HPDE6-E6E7 (cell line): ENCODE results near the gene C19orf12.
"Not testable (repeated sequence)": the region's sequence is repeated elsewhere in the genome, so short reads cannot be mapped to it uniquely, and the experiment has no call there.

ENCODE experiments used
- DNase-seq: peaks from one replicate; pipeline ENCODE4 v3.0.0; 2011; ENCODE audit warnings: missing footprints; ENCODE audit errors: extremely low spot score

Gene C19orf12

DNA sequence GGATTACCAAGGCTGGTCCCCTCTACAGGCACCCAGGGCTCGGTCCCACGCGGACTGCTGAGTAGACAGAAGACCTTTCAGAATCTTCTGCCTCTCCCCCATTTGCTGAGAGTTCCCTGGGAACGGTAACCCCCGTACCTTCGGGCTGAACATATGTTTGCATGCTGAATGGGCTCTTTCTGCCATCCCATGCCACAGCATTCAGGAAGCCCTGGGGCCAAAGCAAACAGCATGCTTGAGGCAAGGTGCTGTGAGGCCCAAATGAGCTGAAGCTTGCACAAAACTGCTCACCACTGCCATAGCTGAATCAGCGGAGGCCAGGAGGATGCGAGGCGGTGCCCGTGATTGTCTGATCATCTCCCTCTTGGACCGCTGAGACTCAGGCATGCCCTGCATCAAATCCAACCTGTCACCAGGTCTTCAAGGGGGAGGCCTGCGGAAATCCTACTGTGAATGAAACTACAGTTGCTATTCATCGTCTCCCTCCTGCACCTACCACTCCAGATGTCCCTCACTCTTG lies 16.3 kb upstream of the C19orf12 start:
- no peak for DNase-seq

DNA sequence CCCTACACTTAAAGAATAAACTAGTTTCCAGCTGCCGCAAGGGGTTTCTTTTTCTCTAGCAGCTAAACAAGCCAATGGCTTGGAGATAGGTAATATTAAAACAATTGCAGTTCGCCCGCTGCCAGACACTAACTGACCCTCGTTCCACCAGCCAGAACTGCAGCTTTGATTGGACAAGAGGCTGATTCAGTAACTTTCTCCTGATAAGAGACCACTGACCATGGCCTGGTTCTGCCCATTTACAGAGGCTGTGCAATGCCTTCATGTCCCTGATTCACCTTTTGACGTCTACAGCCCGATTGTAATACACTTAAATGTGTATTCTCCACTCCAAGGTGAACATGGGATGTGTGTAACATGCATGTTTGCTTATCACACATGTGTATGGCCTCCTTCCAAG lies 12.8 kb upstream of the C19orf12 start:
- DNase-seq: no peak

DNA sequence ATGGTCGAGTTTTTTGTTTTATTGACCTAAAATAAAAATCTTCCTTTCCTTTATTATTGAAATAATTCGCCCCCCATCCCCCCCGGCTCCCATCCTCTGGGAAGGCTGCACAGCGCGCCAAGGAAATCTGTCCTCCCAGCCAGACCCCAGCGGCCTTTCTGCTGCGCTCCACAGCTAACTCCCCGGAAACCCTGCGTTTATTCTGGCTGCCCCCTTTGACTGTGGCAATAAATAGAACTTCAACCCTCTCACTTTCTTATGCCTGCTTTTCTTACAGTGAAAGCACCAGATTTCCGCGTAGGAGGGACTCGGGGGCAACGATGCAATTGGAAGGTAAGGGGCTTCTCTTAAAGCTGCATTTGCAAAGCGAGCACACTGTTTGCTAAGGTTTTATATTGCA lies 9.7 kb upstream of the C19orf12 start:
- no peak for DNase-seq

DNA sequence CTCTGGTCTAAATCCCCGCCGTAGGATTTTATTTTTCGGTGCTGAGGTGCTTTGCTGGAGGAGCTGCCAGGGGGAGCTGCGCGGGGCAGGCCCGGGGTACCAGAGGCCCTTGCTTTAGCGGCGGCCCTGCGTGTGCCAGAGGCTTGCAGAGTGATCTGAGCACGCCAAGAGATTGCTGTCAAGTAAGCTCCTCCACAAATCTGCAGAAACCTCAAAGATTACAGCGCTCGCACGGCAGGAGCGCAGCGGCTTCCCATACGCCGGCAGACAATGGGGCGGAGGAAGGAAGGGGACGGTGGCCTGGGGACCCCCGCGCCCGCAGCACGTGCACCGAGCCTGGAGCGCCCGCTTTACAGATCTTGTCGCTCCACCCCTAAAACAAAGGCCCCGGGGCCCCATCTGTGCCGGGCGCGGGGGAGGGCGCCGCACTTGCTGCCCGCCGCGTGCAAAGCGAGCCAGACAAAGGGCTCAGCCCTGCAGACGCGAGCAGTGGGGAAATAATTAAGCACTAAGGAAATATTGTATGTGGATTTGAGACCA lies 9.1 kb upstream of the C19orf12 start:
- DNase-seq: no peak

DNA sequence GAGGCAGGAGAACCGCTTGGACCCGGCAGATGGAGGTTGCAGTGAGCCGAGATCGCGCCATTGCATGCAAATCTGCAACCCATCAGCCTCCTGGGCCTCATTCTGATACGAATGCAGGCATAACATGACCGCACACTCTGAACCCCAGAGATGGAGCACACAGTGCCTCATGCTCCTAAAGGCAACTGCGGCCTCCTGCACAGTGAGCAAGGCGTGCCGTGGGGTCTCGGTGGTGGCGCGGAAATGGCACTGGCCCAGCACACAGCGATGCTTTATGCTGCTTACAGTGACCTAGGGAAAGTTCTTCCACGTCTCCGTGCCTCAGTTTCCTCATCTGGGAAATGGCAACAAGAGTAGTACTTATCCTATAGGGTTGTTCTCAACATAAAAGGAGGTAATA lies 2.0 kb upstream of the C19orf12 start:
- no peak for DNase-seq

DNA sequence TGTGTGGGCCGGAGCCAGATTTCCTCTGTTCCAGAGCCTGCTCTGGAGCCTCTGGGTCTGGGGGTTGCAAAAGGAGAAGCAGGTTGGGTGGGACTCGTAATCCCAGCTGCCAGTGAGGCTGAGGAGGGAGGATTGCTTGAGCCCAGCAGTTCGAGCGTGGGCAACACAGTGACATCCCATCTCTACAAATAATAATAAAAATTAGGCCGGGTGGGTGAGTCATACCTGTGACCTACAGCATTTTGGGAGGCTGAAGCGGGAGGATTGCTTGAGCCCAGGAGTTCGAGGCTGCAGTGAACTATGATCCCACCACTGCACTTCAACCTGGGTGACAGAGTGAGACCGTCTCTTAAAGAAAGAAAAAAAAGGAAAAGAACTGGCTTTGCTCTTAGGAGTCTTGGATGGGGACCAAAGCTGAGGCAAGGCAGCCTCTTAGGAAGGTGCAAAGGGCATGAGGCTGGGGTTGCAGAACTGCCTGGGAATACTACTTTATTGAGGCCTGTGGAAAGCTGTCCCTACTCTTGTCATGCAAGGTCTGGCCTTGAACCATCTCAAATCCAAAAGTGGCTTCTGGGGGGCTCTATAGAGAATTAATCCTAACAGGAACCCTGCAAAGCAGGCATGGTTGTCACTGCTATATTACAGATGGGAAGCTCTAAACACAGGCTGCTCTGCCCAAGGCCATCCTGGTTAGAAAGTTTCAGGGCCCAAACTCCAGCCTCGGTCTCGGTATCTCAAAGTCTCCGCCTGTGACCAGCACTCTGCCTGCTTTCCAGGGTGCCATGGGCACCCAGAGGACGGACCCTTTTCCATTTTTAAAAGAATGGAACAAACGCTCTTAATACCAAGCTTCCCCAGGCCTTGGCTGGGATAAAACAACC lies 880 bp upstream of the C19orf12 start:
- DNase-seq: no peak

DNA sequence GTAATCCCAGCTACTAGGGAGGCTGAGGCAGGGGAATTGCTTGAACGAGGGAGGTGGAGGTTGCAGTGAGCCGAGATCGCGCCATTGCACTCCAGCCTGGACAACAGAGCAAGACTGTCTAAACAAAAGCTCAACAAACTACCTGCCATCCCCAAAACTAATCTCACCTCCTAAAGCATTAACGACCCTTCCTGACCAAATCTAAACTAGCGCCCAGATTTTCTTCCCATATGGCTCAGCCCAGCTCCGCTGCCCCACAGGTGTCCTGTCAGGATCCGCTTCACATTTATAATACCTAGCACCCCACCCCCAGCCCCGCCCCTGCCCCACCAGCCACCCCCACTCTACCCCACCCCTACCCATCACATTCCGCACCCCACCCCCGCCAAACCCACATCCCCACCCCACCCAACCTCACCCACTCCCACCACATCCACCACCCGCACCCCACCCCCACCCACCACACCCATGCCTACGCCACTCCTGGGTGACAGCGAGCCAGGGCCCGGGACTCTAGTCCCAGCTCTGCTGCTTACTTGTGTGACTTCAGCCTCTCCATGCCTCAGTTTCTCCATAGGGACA lies 599 bp downstream of the C19orf12 start:
- DNase-seq: no peak

DNA sequence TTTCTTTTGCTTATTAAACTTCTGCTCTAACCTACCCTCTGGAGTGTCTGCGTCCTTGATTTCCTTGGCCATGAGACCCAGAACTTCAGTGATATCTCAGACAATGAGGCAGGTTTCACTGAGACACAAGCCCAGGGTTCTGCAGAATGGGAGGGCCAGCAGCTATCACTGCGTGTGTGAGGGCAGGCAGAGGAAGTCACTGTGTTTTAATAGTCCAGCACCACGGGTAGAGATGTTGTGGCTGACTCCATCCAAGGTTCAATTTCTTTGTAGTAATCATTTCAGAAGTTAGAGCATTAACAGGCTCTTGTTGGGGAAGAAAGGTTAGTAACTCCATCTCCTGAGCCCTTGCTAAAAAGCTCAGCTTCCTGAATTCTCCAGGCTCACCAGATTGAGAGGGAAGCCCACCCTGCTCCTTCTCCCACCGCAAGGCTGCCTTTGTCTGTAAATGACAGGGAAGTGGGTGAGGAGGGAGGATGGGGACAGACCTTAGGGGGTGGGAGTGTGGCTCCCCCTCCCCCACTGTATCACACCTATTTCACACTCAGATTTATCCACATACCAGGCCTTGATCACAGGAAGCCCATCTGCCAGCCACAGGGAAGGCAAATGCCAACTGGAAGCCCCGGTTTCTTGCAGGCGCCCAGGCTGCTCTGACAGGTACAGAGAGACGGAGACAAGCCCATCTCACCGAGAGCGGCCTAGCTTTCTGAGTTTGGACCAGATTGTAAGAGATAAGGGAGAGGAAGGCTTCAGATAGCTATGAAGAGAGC lies 2.1 kb downstream of the C19orf12 start:
- DNase-seq: no peak

DNA sequence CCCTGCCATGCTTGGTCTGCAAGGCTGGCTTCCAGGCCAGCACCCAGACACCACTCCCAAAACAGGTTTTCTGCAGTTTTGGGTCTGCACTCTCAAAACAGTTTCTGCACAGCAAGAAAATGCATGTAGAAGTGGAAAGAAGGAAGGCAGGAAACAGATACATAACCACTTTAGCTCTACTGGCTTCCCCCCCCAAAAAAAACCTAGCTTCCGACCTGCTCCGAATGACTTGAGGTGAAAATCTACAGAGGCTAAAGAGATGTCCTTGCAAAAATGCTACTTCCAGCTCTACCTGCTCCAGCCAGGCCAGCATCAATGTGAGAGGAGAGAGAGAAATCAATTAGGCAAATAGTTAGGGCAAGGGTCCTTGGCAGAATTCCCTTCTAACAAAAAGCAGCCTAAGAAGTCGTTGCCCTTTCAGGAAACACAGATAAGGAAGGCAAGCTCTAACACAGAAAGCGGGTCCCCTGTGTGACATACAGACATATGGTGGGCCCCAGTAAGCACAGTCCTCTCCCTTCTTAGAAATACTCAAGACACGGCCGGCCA lies 3.4 kb downstream of the C19orf12 start:
- DNase-seq: no peak

DNA sequence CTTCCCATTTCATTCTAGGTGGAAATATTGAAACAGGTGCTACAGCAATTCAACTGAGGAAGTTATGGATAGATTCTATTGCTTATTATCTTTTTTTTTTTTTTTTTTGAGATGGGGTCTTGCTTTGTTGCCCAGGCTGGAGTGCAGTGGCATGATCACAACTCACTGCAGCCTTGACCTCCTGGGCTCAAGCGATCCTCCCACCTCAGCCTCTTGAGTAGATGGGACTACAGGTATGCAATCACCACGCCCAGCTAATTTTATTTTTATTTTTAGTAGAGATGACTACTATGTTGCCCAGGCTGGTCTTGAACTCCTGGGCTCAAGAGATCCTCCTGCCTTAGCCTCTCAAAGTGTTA lies 5.6 kb downstream of the C19orf12 start:
- DNase-seq: not testable (repeated sequence)

DNA sequence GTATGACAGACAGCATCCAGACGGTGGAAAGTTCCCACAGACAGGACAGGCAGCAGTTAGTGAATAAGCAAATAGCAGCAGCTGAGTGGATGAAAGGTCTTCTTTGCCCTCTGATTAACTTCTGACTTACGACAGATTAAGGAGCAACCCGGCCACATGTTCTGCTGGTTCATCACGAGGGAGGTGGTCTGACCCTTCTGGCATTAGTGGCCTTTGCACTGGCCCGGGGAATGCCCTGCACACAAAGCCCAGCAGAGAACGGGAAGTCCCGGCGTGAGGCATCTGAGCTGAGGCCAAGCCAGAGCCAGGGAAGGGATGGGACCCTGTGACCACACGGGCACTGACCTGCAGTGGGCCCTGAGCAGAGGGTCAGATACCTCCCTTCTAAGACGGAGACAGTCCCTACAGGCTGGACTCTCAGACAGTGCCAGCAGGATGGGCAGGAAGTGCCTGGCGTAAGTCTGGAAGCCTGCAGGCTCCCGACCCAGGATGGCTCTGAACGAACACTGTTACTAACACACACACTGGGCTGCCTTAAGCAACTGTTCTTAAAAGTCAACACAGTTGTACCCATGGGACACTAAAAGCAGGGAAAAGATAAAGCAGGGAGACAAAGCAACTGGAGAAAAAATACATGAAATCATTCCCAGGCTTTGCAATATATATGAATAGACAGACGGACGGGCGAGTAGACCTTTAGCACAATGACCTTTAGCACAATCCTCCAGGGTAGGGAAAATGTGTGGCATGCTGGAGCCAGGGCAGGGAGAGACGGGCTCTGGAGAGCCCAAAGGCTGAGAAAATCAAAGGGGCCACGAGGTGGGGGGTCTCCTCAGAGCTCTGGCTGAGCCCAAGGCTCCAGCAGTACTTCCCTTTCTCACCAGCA lies 6.3 kb downstream of the C19orf12 start:
- no peak for DNase-seq

DNA sequence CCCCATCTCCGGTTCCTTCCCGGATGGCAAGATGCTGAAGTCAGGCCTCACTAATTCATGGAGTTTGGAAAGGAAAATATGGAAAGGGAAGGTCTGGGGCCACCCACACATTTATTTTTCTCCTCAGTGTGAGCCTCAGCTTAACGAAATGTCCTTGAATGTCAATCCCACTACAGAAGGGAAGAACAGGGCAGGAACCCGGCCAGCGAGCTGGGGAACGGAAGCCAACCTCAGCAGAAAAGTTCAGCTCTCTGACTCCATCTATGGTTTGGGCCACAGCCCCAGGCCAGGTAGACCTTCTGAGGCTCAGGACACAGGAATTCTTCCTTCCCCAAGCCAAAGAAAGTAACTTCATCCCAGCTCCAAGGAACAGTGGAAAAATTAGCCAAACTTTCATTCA lies 8.4 kb downstream of the C19orf12 start:
- DNase-seq: no peak

DNA sequence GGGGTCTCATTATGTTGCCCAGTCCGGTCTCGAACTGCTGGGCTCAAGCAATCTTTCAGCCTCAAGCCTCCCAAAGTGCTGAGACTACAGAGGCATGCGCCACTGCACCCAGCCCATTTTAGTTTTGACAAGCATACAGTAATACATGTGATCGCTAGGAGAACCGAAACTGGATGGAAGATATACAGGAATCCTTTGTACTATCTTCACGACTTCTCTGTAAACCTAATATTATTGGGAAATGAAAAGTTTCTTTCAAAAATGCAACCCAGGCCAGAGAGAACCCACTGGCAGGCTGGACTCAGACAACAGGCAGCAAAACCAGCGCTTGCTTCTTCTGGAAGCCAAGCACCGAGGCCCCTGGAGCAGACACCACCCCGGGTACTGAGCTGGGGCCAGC lies 9.4 kb downstream of the C19orf12 start:
- no peak for DNase-seq

DNA sequence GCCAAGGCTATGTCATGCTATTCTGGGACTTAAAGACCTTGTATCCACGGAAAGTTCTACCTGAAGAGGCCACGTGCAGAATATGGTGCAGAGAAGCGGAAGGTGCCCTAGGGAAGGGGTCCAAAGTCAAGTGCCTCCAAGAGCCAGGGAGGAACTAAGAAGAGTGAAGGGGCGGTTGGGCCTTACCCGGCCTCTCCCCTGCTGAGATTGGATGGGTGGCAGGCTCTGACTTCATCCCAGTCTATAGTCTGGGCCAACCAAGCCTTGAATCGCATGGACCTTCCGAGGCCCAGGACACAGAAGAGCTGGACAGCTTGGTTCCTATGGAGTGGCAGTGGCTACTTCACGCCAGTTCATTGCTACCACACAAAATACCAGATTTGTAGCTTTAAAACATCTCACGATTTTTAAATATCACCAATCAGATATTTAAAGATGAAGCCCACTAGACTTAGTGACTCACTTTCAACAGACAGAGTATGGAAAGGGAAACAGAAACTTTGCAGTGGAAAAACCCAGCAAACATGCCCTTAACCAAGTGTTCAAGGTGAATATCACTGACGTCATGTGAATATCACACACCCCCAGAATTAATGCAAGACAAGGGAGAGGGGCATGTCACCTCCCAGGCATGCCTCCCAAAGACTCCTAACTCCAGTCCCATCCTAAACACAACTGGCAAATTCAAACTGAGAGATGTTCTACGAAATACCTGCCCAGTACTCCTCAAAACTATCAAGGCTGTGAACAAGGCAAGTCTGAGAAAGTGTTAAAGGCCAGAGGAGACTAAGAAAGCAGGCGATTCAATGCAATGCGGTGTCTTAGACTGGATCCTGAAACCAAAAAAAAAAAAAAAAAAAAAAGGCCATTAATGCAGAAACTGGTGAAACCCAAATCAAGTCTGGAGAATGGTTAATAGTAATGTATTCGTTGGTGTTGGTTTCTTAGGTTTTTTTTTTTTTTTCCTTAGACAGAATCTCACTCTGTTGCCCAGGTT lies 10.2 kb downstream of the C19orf12 start:
- DNase-seq: no peak

DNA sequence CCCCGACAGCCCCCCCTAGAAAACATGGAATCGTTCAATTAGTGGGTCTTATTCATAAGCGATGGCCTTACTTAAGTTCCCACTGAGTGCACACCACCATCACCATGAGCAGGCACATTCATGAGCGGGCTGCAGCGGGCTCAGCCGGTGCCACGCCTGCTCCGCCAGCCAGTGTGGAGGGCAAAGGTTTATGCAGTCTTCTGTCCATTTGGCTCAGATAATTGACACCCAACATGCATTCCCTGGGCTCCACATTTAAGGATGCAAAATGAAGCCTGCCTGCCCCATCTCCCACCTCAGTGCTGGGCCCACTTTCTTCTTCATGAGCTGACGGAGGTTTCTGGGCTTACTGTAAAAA lies 12.1 kb downstream of the C19orf12 start:
- no peak for DNase-seq

DNA sequence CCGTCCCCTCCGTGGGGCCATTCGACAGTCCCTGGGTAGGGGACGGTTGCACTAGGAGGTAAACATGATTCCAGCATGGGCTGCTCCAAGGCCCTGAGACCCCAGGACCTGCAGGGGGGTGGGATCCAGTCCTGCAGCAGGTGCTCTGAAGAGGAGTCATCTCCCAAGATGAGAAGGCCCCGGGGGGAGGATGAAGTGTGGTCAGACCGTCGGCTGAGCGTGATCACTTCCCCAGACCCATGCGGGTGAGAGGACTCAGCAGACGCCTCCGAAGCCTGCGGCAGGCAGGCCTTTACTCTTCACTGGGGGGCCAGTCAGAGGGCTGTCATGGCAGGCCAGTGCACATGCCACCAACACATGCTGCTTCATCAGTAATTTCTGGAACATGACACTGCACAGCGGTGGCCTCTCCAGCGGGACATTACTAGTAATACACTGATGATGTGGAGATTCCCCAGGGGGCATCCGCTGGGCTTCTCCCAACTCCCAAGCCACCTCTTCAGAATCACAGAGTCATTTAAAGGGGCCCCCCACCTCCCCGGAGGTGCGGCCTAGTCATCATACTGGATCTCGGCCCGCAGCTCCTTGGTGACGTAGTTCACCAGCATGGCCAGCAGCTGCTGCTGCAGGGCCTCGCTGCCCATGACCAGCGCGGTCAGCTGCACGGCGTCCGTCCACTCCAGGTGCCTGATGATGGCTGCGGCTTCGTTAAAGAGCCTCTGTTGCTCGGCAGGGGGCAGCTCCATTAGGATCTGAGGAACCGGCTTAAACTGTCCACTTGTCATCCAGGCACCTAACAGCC lies 12.7 kb downstream of the C19orf12 start:
- no peak for DNase-seq

DNA sequence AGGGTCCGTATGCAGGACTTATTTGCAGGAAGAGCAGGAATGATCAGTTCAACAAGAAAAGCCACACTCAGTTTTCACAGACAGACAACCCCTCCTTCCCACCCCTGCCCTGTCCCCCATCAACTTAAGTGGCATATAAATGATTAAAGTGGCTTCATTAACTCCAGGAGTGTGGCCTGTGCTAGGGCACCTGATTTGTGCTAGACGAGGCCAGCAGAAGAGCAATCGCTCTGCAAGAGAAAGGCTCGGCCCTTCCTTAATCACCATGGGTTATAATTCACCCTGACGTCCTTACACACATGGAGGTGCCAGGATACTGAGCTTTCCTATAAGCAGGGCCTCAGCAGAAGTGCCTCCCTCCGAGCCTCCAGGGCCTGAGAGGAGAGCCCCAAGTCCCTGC lies 14.6 kb downstream of the C19orf12 start:
- no peak for DNase-seq

DNA sequence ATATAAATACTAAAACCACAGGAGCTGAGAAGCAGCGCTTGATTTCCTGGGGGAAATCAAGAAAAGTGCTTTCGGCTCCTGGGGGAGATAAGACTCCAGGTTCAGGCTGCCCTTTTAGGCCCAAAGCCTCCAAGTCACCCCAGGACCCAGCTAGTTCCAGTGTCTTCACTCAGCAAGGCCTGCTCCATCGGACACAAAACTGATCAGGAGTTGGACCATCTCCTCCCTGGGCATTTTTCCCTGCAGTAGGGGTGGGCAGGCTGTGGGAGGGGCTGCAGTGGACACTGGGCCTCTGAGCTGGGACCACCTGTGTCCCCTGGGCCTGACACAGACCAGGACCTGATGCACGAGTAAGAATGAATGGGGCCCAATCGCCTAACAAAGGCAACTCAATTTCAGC lies 15.2 kb downstream of the C19orf12 start:
- no peak for DNase-seq
